HUES48 (cell line): Measurements from ENCODE around the gene PID1.

Experiments used
- H3K27ac ChIP-seq: one replicate; pipeline ENCODE4 v1.7.0; 2013; ENCODE audit warnings: low read depth, low read length, inconsistent platforms
- H3K27me3 ChIP-seq: 2 replicates; pipeline ENCODE4 v1.6.1; 2013; ENCODE audit warnings: mild to moderate bottlenecking, low read length; ENCODE audit not compliant: control insufficient read depth, insufficient read depth
- H3K36me3 ChIP-seq: 2 replicates; pipeline ENCODE4 v1.6.1; 2013; ENCODE audit warnings: low read length; ENCODE audit not compliant: control insufficient read depth, insufficient read depth
- H3K4me1 ChIP-seq: 2 replicates; pipeline ENCODE4 v1.6.1; 2013; ENCODE audit warnings: mild to moderate bottlenecking, low read length; ENCODE audit not compliant: control insufficient read depth, insufficient read depth
- H3K4me3 ChIP-seq: 2 replicates; pipeline ENCODE4 v1.5.1; 2013; ENCODE audit warnings: mild to moderate bottlenecking, low read depth, low read length
- H3K9ac ChIP-seq: 2 replicates; pipeline ENCODE4 v1.6.1; 2013; ENCODE audit warnings: mild to moderate bottlenecking, low read depth, low read length, moderate library complexity
- H3K9me3 ChIP-seq: 2 replicates; pipeline ENCODE4 v1.6.1; 2013; ENCODE audit warnings: low read length; ENCODE audit not compliant: control insufficient read depth, insufficient read depth

The PID1 gene

GRCh38 chr2:229240984-229241491 is 30.0 kb downstream of the PID1 start:
- no peak overlapping the region for H3K27ac ChIP-seq
- H3K9me3 ChIP-seq = peaks cover 20% of the 10 kb centered on the region; the same call in 1 of the 2 replicates
- peaks cover 16% of the 10 kb centered on the region for H3K4me1 ChIP-seq
- H3K36me3 ChIP-seq = no peaks in the 10 kb centered on the region
- no peak overlapping the region for H3K9ac ChIP-seq
- no peaks in the 10 kb centered on the region for H3K27me3 ChIP-seq
- no peak overlapping the region for H3K4me3 ChIP-seq

- Histone ChIP-seq H3K9me3 (peaks cover 20% of the 10 kb centered on the region; the same call in 1 of the 2 replicates), H3K27me3 (no peaks in the 10 kb centered on the region), H3K9ac (no peak overlapping the region), H3K4me1 (no peaks in the 10 kb centered on the region), H3K4me3 (no peak overlapping the region), H3K36me3 (no peaks in the 10 kb centered on the region), H3K27ac (no peak overlapping the region)
Measured at GRCh38 chr2:229239021-229239420, 32.1 kb downstream of the PID1 start.

DNA sequence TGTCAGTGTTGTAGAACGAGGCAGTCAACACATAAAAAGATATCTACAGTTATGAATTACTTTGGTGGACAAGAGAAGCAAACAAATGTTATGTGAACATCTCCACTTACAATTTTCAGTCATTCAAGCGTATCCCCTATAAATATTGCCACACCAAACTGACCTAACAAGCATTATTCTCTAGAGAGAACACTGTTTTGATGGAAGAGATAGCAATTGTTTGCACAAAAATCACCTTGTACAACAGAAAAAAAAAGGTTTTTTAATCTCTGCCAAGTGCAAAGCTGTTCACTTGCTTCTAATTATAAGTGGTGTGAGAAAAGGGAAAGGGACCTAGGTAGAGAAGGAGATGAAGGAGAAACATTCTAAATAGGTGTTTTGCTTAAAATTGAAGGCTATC is 33.8 kb downstream of the PID1 start:
- Histone ChIP-seq H3K27me3 (no peaks in the 10 kb centered on the region), H3K9ac (no peak overlapping the region), H3K4me3 (no peak overlapping the region), H3K9me3 (peaks cover 18% of the 10 kb centered on the region; the same call in 1 of the 2 replicates), H3K36me3 (no peaks in the 10 kb centered on the region), H3K27ac (no peak overlapping the region), H3K4me1 (no peaks in the 10 kb centered on the region)

DNA sequence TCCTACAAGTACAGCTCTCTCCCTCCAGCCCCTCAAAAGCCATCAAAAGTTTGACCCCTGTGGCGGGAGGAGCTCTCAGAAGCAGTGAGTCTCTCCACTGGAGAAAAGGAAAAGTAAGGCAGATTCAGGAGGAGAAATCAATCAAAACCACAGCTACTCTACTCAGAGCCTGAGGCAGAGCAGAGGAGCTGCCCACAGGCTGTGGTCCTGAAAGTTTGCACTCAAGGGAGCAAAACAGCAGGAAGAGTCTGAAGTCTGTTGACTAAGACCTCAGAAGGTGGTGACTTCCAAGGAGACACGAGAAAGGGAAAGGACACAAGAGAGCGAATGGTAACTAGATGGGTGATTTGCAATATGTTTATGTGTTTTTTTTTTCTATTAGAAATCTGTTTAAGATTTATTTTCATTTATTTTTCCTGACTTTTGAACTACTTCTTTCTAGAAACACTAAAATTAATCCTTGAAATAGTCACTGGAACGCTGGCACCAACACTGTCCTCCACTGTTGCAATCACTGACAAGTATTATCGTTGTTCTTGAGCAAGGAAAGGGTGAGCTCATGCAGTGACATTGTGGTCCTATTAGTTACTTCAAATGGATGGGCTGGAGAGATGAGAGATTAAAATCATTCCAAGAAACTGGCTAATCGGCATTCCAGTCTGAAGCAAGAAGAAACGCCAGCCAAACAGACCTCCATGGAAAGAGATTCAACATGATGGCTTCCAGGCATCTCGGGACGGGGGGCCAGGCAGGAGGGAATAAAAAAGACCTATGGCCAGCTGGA is 35.8 kb downstream of the PID1 start:
- no peaks in the 10 kb centered on the region for H3K4me1 ChIP-seq
- H3K27ac ChIP-seq = no peak overlapping the region
- no peaks in the 10 kb centered on the region for H3K27me3 ChIP-seq
- no peak overlapping the region for H3K4me3 ChIP-seq
- no peak overlapping the region for H3K9ac ChIP-seq
- peaks cover 4% of the 10 kb centered on the region; the same call in 1 of the 2 replicates for H3K9me3 ChIP-seq
- no peaks in the 10 kb centered on the region for H3K36me3 ChIP-seq

DNA sequence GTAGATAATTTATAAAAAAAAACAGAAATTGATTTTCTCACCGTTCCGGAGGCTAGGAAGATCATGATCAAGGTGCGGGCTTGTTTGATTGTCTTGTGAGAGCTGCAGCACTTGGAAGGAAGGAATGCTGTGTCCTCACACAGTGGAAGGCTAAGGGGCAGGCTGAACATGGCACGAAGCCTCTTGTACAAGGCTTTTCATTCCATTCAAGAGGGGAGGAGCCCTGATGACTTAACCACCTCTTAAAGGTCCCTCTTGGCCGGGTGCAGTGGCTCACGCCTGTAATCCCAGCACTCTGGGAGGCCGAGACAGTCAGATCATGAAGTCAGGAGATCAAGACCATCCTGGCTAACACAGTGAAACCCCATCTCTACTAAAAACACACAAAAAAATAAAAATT is 39.2 kb downstream of the PID1 start:
- Histone ChIP-seq H3K4me1 (no peaks in the 10 kb centered on the region), H3K4me3 (no peak overlapping the region), H3K27ac (no peak overlapping the region), H3K9ac (no peak overlapping the region), H3K27me3 (no peaks in the 10 kb centered on the region), H3K36me3 (no peaks in the 10 kb centered on the region), H3K9me3 (no peaks in the 10 kb centered on the region)

GRCh38 chr2:229231328-229231868 is 39.7 kb downstream of the PID1 start:
- Histone ChIP-seq H3K27me3 (no peaks in the 10 kb centered on the region), H3K9ac (no peak overlapping the region), H3K4me1 (no peaks in the 10 kb centered on the region), H3K36me3 (no peaks in the 10 kb centered on the region), H3K4me3 (no peak overlapping the region), H3K27ac (no peak overlapping the region), H3K9me3 (no peaks in the 10 kb centered on the region)

GRCh38 chr2:229230911-229231310 is 40.2 kb downstream of the PID1 start:
- no peaks in the 10 kb centered on the region for H3K27me3 ChIP-seq
- no peak overlapping the region for H3K27ac ChIP-seq
- no peaks in the 10 kb centered on the region for H3K36me3 ChIP-seq
- H3K4me1 ChIP-seq = no peaks in the 10 kb centered on the region
- H3K9ac ChIP-seq = no peak overlapping the region
- H3K4me3 ChIP-seq = no peak overlapping the region
- no peaks in the 10 kb centered on the region for H3K9me3 ChIP-seq

- Histone ChIP-seq H3K9me3 (no peaks in the 10 kb centered on the region), H3K27me3 (no peaks in the 10 kb centered on the region), H3K27ac (no peak overlapping the region), H3K4me3 (no peak overlapping the region), H3K4me1 (no peaks in the 10 kb centered on the region), H3K9ac (no peak overlapping the region), H3K36me3 (no peaks in the 10 kb centered on the region)
Measured at GRCh38 chr2:229230256-229230655, 40.8 kb downstream of the PID1 start.

- Histone ChIP-seq H3K9ac (no peak overlapping the region), H3K27ac (no peak overlapping the region), H3K36me3 (no peaks in the 10 kb centered on the region), H3K4me1 (no peaks in the 10 kb centered on the region), H3K9me3 (no peaks in the 10 kb centered on the region), H3K4me3 (no peak overlapping the region), H3K27me3 (no peaks in the 10 kb centered on the region)
Measured at GRCh38 chr2:229226382-229226781, 44.7 kb downstream of the PID1 start.

DNA sequence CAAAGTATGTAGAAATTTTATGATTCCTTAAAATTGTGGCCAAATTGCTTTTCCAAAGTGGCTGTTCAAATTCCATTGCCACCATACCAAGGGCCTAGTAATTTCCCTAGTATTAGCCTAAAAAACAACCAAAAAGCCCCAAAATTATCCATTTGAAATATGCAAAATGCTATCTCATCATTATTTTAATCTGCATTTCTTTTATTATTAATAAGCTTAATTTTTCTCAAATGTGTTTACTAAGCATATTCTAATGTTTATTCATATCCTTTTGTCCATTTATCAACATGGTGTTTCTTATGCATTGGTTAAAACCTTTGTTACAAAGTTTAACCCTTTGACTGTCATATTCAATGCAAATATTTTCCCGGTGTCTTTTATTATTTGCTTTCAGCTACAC is 48.0 kb downstream of the PID1 start:
- Histone ChIP-seq H3K27me3 (no peaks in the 10 kb centered on the region), H3K4me1 (no peaks in the 10 kb centered on the region), H3K27ac (no peak overlapping the region), H3K4me3 (no peak overlapping the region), H3K9ac (no peak overlapping the region), H3K9me3 (no peaks in the 10 kb centered on the region), H3K36me3 (no peaks in the 10 kb centered on the region)

GRCh38 chr2:229221641-229222040 is 49.4 kb downstream of the PID1 start:
- Histone ChIP-seq H3K9ac (no peak overlapping the region), H3K4me1 (no peaks in the 10 kb centered on the region), H3K9me3 (no peaks in the 10 kb centered on the region), H3K4me3 (no peak overlapping the region), H3K27me3 (no peaks in the 10 kb centered on the region), H3K36me3 (no peaks in the 10 kb centered on the region), H3K27ac (no peak overlapping the region)
